AG08395 (cell line): ENCODE data around the gene KRT78.
A peak's percentile ranks its signal among the peaks of the same experiment; 100 is the strongest.

Source experiments
- DNase-seq: peaks from one replicate; pipeline ENCODE4 v3.0.0; 2012; ENCODE audit warnings: mixed read lengths, low spot score

KRT78 gene

GRCh38 chr12:52824741-52825410, 23.9 kb downstream of the KRT78 start:
- DNase-seq, result no peak

- no peak for DNase-seq
Observed at GRCh38 chr12:52823761-52824450, 24.9 kb downstream of the KRT78 start.

- DNase-seq, result no peak
Observed at GRCh38 chr12:52822771-52823510, 25.9 kb downstream of the KRT78 start.

GRCh38 chr12:52821826-52822660, 26.8 kb downstream of the KRT78 start:
- DNase-seq, result no peak

DNA sequence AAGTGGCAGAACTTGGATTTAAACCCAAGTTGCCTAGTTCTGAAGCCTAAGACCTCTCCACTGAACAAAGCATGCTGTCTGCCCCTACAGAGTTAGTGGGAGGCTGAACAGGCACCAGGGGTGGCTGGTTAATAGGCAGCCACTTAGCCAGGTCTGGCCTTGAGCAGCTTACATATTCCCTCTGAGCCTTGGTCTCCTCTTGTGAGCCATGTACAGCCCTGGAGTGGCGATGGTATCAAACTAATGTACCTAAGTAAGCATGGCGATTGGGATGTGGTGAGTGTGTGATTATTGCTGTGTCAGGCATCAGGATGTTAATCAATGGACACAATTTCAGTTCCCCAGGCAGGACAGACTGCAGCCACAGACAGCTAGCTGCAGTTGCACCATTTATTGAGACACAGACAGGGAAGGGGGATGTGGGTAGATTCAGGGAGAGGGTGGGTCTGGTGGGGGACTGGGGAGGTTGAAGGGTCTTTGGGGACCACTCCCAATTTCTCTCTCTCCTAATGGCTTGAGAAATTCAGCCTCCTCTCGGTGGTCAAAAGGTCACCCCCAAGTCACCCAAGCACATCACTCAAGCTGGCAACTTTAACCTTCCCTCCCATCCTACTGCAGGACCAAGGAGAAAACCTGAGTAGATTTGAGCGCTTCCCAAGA, 27.6 kb downstream of the KRT78 start:
- no peak for DNase-seq

- DNase-seq, result no peak
Observed at GRCh38 chr12:52820521-52820920, 28.3 kb downstream of the KRT78 start.

DNA sequence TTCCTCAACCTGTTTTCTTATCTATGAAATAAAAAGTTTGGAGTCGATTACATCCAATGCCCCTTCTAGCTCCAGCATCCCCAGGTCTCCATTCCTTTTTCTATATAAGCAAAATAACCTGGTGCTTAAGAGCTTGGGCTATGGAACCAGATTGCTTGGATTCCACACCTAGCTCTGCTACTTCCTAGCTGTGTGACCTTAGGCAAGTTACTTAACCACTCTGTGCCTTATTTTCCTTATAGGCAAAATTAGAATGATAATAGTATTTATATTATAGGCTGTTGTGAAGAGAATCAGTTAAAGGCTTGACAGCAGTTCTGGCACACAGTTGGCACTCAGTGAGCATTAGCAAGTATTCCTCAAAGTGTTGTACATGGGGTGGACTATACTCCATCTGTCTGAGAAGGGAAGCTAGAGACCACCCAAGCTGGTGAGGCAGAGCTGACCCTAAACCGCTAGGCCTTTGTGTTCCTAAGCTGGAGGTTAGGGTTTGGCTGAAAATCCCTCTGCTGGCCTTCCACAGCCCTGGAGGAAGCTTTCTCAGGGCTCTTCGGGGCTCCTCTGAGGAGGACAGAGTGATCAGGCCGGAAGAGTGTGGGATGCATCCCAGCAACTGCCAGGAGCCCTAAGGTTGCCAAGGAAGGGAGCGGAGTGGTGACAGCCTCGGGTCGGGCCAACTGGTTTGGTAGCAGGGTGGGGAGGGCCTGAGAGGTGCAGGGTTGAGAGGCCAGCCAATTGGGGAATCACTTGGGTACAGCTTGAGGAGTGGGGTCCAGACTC, 28.9 kb downstream of the KRT78 start:
- no peak for DNase-seq

- no peak for DNase-seq
Observed at GRCh38 chr12:52818887-52819420, 29.8 kb downstream of the KRT78 start.

- DNase-seq, result no peak
Observed at GRCh38 chr12:52818388-52818787, 30.4 kb downstream of the KRT78 start.

- no peak for DNase-seq
Observed at GRCh38 chr12:52817699-52818238, 31.0 kb downstream of the KRT78 start.

DNA sequence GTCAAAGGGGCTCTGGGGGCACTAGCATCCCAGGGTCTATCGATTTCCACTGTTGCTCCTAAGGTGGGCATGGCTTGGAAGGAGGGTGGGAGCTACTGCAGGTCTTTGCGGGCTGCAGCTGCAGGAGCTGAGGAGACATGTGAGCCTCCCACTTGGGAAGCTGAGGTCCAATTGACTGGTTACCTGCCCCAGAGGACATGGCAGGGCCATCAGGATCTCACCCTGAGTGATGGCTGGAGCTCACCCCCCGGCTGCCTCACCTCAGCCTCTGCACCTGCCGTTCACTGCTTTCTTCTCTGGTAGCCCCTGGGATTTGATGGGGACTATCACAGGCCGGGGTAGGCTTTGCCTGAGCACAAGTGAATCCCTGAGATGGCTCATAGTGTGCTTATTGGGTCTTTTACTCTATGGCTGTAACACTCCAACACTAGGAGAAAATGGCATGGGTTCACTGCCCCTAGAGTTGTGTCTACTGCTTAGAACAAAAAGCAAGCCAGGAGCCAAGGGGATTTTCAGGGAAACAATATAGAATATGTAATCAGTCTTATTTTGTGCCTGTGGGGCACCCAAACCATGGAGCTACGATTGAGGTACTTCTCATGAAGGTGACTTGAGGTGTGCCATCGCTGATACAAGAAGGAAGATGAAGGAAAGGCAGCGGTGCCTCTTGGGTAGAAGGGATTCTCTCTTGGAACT, 31.6 kb downstream of the KRT78 start:
- no peak for DNase-seq

DNA sequence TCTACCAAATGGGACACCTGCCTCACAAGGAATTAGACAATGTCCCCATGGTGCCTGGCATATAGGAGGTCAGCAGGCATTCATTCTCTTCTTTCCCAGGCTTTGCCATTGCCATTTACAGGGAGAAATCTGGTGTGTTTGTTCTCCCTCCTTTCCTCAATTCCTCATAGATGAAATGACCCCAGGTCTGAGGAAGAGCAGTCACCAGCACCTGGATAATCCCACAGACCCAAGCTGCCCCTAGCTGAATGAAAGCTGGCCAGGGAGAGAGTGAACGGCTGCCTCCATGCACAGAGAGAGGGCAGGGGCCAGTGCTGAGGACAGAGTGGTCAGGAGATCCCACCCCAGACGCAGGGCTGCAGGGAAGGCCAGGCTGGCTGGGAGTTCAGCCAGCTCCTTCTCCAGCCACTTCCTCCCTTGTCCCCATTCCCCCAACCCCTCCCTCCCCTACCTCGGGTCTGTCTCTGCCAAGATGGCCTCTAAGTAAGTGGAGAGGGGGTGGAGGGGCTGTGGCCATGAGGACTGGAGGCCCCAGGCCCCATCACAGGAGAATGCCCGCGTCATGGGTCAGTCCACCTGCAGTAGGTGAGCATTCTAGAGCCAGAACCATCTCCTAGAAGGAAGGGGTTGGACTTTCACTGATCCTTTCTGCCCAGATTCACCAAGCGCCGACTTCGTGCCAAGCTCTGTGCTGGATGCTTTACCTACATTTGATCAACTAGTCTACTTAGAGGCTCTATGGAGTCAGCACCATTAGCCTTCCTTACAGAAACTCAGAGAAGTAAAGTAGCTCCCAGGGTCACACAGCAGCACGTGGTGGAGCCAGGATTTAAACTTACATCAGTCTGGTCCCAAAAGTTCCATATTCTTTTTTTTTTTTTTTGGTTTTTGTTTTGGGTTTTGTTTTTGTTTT, 32.9 kb downstream of the KRT78 start:
- no peak for DNase-seq

GRCh38 chr12:52815161-52815560, 33.6 kb downstream of the KRT78 start:
- DNase-seq, result no peak

- no peak for DNase-seq
Observed at GRCh38 chr12:52814710-52815155, 34.1 kb downstream of the KRT78 start.

DNA sequence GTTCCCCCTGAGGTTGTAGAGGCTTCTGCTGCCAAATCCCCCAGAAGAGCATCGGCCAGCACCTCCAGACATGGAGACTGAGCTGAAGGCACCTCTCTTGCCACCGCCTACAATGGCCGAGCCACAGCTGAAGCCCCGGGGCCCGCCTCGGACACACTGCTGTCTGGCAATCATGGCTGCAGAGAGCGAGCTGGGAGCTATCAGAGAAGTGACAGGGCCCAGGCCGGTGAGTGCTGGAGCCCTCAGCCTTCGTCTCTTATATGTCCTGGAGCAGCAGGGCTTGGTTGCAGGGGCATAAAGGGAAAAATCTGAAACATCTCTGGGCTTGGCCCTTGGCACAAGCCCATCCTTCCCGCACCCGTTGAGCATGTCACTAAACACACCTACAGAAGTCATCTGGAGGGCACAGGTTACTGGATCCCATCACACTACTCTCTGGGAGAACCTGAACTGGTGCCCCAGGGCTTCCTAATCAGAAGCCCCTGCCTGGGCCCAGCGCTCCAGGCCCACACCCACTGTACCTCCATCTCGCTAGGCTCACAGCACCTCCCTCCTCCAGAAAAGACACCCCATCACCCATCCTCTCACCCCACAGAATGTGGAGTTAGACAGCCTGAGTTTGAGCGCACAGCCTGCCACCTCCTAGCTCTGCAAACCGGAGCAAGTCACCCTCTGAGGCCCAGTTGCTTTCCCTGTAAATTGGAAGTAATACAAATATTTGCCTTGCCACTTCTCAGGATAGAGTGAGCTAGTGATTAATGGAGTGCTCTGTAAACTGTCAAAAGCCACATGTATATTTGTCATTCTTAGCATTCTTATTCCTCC, 34.7 kb downstream of the KRT78 start, which contains the start of gene KRT4:
TSS of gene KRT4 (minus strand) at position 232 of the 825 bp plus-strand sequence. CDS start at position 174, 58 bp downstream.
- DNase-seq, result peak; percentile 25

- DNase-seq, result no peak
Observed at GRCh38 chr12:52813203-52813819, 35.5 kb downstream of the KRT78 start.

DNA sequence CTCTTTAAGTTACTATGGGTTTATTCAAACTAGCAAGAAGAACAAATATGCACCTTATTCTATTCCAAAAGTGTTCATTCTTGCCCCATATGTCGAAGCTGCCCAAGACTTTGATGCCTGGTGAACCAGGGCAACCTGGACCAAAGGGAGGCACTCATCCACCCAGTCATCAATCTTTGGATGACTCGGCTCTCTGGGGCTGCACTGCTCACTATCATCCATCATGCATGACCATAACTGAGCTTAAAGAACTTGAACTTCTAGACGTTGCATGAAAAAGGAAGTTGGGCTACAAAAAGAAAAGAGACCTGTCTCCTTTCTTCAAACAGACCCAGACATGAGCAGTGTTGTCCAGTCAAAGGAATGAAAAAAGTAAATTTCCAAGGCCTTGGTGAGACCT, 36.0 kb downstream of the KRT78 start:
- DNase-seq, result no peak
